Thoracic aorta (tissue), 2 donors: Measurements from ENCODE around the gene GATA5. TPM values are rescaled to one million over a fixed set of nuclear protein-coding genes. Genes with fewer than 3 reads are reported as not detected.

ENCODE experiments used
- ATAC-seq: fragments of 150-250 bp; one replicate; pipeline ENCODE4 v1.8.0; 2017; ENCODE audit warnings: low read depth; ENCODE audit not compliant: insufficient number of reproducible peaks, low FRiP score
- DNase-seq: peaks from one replicate; pipeline ENCODE4 v3.0.0-alpha.2; 2020; ENCODE audit warnings: low spot score
- H3K27ac ChIP-seq, 2 donors: fragments of 200-600 bp; sonication (generic); 1 replicate in 1 of 2; 2 replicates in 1 of 2; pipeline ENCODE4 v1.5.1; 2016; ENCODE audit warnings: mild to moderate bottlenecking in 2 of 2, moderate library complexity in 2 of 2
- H3K27me3 ChIP-seq: fragments of 200-600 bp; sonication (generic); replicated peaks from 2 replicates; pipeline ENCODE4 v1.6.0; 2016; ENCODE audit warnings: mild to moderate bottlenecking; ENCODE audit not compliant: insufficient read depth
- H3K36me3 ChIP-seq: fragments of 200-600 bp; sonication (generic); one replicate; pipeline ENCODE4 v1.5.1; 2016
- H3K4me1 ChIP-seq, 2 donors: fragments of 200-600 bp; sonication (generic); 1 replicate in 1 of 2; 2 replicates in 1 of 2; pipeline versions ENCODE4 v1.5.1 to v1.6.0; 2016; ENCODE audit warnings: low read depth in 2 of 2, mild to moderate bottlenecking in 1 of 2; ENCODE audit not compliant: control insufficient read depth in 1 of 2
- H3K4me3 ChIP-seq: fragments of 200-600 bp; sonication (generic); 2 replicates; pipeline ENCODE4 v1.5.1; 2016; ENCODE audit warnings: mild to moderate bottlenecking
- H3K9me3 ChIP-seq: fragments of 200-600 bp; sonication (generic); 2 replicates; pipeline ENCODE4 v1.5.1; 2016
- CTCF ChIP-seq: fragments of 200-600 bp; sonication (generic); IDR thresholded peaks from one replicate; pipeline ENCODE4 v1.5.1; 2019; ENCODE audit warnings: antibody characterized with exemption
- total RNA-seq, 2 donors: library from RNA; depleted of rRNA; stranded (reverse); fragments of >200 nt; gene quantifications; one replicate each; pipeline versions ENCODE4 v1.1.0 to v1.2.3, GENCODE V29; 2016

GATA5 gene
- total RNA-seq, 2 donors from 2014 or later: 0.27 TPM; not detected in 1

GRCh38 chr20:62422636-62423325 is 53.0 kb downstream of the GATA5 start:
- H3K4me1 ChIP-seq: no peaks in the 10 kb centered on the region
- ATAC-seq: no peak
- DNase-seq: no peak
- H3K27ac ChIP-seq: no peak overlapping the region
- no peak overlapping the region for H3K4me3 ChIP-seq
- no peaks in the 10 kb centered on the region for H3K9me3 ChIP-seq
- no peak for TF ChIP-seq CTCF
- no peaks in the 10 kb centered on the region for H3K27me3 ChIP-seq
- no peaks in the 10 kb centered on the region for H3K36me3 ChIP-seq

GRCh38 chr20:62421716-62421990 is 54.1 kb downstream of the GATA5 start:
- ATAC-seq (no peak), DNase-seq (no peak)
- no peak for TF ChIP-seq CTCF
- Histone ChIP-seq H3K4me3 (no peak overlapping the region), H3K27ac (no peak overlapping the region), H3K27me3 (no peaks in the 10 kb centered on the region), H3K4me1 (no peaks in the 10 kb centered on the region), H3K9me3 (no peaks in the 10 kb centered on the region), H3K36me3 (no peaks in the 10 kb centered on the region)

GRCh38 chr20:62420846-62421715 is 54.7 kb downstream of the GATA5 start:
- no peak overlapping the region for H3K27ac ChIP-seq
- DNase-seq (no peak), ATAC-seq (no peak)
- no peaks in the 10 kb centered on the region for H3K27me3 ChIP-seq
- no peak for TF ChIP-seq CTCF
- no peaks in the 10 kb centered on the region for H3K4me1 ChIP-seq
- no peaks in the 10 kb centered on the region for H3K9me3 ChIP-seq
- H3K36me3 ChIP-seq: no peaks in the 10 kb centered on the region
- no peak overlapping the region for H3K4me3 ChIP-seq

- Histone ChIP-seq H3K4me1 (no peaks in the 10 kb centered on the region), H3K4me3 (no peak overlapping the region), H3K36me3 (no peaks in the 10 kb centered on the region), H3K9me3 (no peaks in the 10 kb centered on the region), H3K27ac (no peak overlapping the region), H3K27me3 (no peaks in the 10 kb centered on the region)
- DNase-seq: no peak
- TF ChIP-seq CTCF: no peak
- ATAC-seq: no peak
Measured at GRCh38 chr20:62419759-62420158, 56.0 kb downstream of the GATA5 start.

GRCh38 chr20:62418709-62419487 is 56.9 kb downstream of the GATA5 start:
- Histone ChIP-seq H3K4me1 (no peaks in the 10 kb centered on the region), H3K27ac (no peak overlapping the region), H3K4me3 (no peak overlapping the region), H3K9me3 (no peaks in the 10 kb centered on the region), H3K36me3 (no peaks in the 10 kb centered on the region), H3K27me3 (no peaks in the 10 kb centered on the region)
- no peak for ATAC-seq
- TF ChIP-seq CTCF: no peak
- DNase-seq: no peak
